GM18505 (cell line): ENCODE measurements around the gene CNTNAP4.

Source experiments
- ATAC-seq: cut with Tn5 transposase; IDR thresholded peaks from one replicate; pipeline ENCODE4 v1.9.1; 2021; ENCODE audit not compliant: unreplicated experiment
- POLR2A ChIP-seq: IDR thresholded peaks from 4 replicates; pipeline ENCODE4 v1.6.1; 2011; ENCODE audit warnings: borderline replicate concordance; ENCODE audit not compliant: insufficient read depth, insufficient read length; ENCODE audit errors: extremely low read depth

The CNTNAP4 gene

GRCh38 chr16:76579277-76579922 is 302.2 kb downstream of the CNTNAP4 start:
- no peak for TF ChIP-seq POLR2A
- ATAC-seq: no peak

DNA sequence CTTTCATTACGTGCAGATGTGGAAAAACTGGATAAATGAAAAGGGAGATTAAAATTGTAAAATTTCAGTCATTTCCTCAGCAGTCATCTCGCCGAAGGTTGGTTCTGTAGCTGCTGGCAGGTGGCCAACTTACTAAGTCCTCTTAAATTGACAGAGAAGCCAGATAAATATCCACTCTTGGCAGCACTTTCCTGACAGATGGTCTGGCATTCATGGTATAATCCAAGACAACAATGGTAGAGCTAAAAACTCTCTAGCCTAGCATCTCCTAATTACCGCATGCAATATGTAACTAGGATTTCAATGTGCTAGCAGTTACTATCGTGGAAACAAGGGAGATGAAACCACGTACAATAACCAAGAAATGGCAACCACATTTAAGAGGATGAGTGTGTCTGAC is 306.3 kb downstream of the CNTNAP4 start:
- no peak for ATAC-seq
- no peak for TF ChIP-seq POLR2A

GRCh38 chr16:76583945-76584344 is 306.7 kb downstream of the CNTNAP4 start:
- no peak for ATAC-seq
- TF ChIP-seq POLR2A: no peak

GRCh38 chr16:76598498-76598897 is 321.3 kb downstream of the CNTNAP4 start:
- no peak for TF ChIP-seq POLR2A
- ATAC-seq: no peak

GRCh38 chr16:76607317-76607716 is 330.1 kb downstream of the CNTNAP4 start:
- no peak for ATAC-seq

More at GRCh38 chr16:76607317-76607716, 330.1 kb downstream of the CNTNAP4 start:
- TF ChIP-seq POLR2A: no peak
